ENCODE measurements around the gene CASP9.

DNA sequence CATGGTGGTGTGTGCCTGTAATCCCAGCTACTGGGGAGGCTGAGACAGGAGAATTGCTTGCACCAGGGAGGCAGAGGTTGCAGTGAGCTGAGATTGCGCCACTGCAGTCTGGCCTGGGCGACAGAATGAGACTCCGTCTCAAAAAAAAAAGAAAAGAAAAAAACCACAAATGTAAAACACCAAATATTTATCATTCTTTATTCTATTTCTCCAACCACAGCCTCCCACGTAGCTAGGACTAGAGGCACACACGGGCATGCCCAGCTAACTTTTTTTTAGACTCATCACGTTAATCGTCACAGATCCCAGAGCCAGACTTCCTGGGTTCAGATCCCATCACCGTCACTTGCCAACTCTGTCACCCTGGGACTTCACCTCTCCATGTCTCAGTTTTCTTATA, 16.2 kb upstream of the CASP9 start:
- TF ChIP-seq CTCF (conservative IDR thresholded peaks at IDR 0.05; ENCODE audit: low read depth in 2 of 2), result no peak
- no peak for TF ChIP-seq CREB1 (CRISPR knock-in tag; IDR thresholded peaks at IDR 0.05; ENCODE audit: low read depth)
- TF ChIP-seq REST (IDR thresholded peaks at IDR 0.05; ENCODE audit: unreplicated experiment), result no peak
